CD4-positive, alpha-beta T cell treated with Interleukin-4 for 4 hours (primary cell): Measurements from ENCODE around the gene AFF3.

Experiments
- DNase-seq: peaks from one replicate; pipeline ENCODE4 v3.0.0-alpha.2; 2020

AFF3 gene

DNA sequence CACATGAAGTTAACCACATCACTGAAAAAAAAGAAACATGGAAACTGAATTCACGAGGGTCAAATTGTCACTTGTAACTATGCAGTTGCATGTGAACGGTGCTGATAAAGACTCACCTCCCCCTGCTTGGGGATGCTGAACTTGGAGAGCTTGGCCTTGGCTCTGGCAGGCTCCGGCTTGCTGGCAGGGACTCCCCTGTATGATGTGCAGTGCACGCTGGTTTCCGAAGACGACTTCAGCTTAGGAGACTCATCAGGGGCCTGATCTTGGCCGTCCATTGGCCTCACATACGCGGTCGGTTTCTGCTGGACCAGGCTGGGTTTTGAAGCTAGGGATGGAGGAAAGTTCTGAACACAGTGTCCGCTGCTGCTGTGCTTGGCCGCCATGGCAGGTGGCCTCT, 135.9 kb downstream of the AFF3 start:
- DNase-seq, result no peak

DNA sequence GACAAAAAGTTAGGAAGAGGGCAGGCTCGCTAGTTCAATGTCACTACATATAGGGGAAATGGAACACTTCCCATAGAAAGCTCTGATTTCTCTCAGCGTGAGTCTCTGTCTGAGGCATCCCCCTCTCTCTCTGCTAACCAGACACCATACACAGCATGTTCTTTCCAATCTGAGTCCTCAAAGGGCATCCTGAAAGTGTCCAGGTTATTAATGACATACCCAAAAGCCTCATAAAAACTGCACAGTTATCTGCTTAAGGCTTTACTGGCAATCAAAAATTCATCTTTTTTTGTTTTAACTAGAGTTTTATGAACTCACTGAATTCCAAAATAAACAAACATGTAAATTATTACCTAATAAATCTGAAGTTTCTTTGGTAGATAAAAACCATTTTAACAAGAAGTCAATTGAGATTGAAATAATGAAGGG, 137.4 kb downstream of the AFF3 start:
- DNase-seq, result no peak

DNA sequence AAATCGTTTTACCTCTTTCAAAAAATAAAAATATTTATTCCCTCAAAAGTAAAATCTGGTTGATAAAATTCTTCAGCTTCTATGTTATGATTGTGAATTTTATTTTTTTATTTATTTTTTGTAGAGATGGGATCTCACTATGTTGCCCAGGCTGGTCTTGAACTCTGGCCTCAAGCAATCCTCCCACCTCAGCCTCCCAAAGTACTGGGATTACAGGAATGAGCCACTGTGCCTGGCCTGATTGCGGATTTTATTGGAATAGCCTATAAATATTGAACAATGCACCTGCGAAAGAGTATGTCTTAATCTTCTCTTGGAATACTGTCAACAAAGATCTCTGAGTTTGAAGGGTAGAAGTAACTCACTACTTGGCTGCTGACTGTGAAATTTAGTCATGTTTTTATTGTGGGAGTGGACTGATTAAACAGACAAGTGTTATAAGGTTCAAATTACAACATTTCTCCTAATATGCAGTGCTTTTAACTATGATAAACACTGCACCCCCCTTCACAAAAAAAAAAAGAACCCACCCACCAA, 138.0 kb downstream of the AFF3 start:
- no peak for DNase-seq

DNA sequence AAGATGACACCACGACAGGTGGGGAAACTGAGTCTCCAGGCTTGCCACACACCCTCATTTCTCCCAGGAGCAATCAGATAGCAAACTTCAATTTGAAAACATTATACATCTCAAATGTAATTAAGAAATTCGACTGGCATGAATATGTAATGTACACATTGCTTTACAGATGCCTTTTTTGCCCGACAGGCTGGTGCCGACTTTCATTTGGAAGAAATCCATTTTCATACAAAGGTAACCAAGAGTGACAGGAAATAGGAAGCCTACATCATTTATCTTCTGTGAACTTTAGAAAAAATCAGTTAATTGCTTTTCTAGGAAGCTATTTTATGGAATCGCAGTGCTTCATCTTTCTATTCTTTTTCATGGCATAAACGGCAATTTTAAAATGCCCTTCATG, 140.3 kb downstream of the AFF3 start:
- DNase-seq, result no peak

DNA sequence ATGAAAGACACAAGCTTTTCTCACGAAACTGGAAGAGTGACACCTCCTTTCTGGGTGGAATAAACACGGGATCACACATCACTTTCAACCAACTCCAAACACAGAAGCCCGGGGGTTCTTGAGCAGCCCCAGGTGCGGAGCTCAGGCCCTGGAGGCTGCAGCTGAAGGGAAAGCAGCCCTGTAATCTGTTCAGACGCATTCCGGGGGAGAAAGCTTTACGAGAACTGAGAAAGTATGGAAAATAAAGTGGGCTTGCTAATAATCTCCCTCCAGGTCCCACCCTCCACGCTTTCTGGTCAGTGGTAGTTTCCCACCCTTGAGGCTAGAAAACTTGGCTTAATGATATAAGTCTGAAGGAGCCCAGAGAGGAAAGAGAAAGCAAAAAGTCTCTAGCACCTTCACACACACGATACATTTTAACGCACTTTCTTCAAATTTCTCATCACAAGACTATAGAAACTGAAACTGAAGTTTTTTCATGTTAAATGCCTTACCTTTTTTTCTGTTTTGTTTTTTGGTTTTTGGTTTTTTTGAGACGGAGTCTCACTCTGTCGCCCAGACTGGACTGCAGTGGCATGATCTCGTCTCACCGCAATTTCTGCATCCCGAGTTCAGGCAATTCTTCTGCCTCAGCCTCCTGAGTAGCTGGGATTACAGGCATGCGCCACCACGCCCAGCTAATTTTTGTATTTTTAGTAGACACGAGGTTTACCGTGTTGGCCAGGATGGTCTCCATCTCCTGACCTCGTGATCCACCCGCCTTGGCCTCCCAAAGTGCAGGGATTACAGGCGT, 141.3 kb downstream of the AFF3 start:
- DNase-seq, result peak; percentile 3

DNA sequence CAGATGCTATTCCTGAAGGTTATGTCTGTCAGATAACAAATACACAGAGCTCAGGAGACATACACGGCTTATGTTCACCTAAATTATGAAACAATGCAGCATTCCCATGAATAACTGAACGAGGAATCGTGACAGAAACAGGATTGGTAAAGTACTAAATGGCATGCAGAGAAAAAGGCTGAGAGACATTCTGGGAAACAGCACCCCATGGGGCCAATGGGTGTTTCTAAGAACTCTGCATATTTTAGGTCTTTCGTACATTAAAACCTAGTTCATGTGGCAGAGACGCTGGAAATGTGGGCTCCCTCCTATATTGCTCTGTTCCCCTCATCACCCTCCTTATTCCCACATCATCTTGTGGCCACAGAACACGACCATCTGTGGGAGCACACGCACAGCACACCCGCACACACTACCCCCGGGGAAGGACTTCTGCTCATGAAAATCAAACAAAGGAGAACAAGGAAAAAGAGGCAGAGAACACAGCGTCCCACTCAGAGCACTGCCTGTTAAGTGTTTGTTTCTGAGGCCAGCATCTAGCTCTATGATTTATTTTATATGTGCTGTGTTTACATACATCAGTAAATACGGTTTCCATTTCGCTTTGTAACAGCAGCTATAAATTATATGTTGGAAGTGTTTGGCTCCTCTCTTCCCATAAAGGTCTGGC, 143.6 kb downstream of the AFF3 start:
- DNase-seq, result no peak

DNA sequence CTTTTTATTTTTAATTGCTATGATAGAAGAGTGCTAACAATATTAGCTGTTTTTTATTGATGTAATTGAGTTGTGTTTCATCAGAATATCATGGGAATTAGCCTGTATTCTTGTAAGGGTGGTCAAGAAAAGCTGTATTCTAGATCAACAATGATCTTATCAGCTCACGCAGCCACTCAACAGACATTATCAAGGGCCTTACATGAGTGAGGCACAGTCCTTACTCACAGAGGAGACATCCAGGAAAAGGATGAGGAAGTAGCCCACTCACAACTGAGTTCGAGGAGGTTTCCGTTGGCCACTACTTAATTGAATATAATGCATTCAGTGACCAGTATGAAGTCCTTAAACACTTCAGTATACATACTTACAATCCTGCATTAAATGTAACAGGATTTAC, 152.5 kb downstream of the AFF3 start:
- DNase-seq, result no peak

DNA sequence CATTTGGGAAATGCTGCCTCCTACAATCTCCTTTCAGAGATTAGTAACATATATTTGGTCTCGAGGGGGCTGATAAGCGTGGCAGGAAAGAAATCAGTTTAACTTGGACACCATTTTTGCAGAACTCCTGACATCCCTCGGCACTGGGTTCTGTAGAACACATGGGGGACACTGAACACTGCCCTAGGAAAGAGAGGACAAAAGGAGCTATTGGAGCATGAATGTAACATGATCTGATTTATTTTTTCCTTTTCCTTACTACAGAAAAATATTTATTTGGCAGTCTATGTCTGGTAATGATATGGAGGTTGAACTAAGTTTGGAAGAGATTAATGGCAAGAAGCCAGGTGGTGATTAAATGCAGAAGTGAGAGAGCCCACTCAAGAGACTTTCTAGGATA, 153.8 kb downstream of the AFF3 start:
- no peak for DNase-seq

DNA sequence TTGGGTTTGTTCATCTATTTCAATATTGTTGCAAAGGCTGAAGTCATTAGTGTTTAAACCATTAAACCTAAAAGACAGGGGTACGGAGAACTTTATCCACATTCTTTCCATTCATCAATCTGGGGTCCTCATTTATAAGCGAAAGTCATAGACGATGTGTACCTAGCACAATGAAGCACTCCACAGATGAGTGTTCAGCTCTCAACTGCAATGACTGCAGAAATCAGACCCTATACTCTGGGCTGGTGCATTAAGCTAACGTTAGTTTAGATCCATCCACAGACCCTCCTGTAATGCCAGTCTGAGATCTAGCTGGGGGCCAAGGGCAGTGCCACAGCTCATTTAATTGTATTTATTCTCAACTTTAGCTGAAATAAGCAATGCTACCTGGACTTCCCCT, 155.2 kb downstream of the AFF3 start:
- DNase-seq, result no peak

DNA sequence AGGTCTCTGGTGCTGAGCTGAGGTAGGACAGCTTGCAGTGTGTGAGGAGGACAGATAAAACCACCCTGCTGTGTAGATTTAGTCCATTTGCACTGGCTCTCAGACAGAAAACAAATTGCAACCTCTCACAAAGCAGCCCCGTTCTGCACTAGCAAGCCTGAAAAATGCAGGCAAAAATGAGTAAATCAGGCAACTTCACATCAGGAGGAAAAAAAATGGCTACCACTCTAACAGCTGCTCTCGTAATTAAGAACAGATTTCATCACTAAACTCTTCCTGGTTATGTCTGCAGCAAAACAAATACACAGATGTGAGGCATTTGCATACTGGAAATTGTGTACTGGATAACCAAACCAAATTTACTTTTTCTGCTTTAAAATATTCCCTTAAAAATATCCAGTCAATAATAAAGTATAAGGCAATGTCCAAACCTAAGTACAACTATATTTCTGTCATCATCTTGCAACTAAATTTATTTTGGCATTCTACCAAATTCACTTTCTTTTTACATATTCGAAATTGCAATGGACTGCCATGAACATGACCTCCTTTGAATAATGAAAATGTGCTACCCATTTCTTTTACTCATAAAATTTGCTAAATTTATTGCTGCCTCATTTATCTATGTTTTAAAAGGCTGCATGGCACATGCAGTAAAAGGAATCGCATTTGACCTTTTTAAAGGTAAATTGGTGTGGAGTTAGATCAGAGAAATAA, 157.4 kb downstream of the AFF3 start:
- DNase-seq, result no peak

DNA sequence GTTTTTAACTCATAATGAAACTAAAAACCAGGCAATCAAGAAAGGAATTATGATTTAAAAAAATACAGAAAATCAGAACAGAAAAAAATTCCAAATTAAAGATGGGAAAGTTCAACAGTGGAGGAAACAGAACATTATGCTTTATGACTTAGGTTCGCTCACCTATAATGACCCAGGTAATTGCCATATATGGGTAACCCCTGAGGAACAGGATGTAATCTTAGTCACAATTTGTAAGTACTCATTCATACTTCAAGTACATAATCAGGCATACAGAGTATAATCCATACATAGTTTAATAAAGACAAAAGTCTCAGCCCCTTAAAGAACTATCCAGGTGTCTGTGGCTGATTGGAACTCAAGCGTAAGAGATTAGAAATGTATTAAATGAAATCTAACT, 159.6 kb downstream of the AFF3 start:
- no peak for DNase-seq

DNA sequence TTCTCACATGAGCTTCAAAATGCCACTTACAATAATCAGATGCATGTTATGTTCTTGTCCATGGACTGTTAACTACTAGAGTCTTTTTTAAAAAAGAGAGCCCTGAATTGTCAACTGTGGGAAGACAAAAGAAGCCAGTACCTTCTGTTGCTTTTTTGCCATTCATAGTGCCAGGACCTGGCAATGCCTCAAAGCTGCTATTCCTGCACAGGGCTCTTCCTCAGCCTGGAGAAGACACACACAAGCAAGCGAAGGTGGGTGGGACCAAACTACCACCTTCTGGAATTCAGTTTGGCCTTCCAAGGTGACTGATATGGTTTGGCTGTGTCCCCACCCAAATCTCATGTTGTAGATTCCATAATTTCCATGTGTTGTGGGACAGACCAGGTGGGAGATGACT, 160.6 kb downstream of the AFF3 start:
- no peak for DNase-seq

DNA sequence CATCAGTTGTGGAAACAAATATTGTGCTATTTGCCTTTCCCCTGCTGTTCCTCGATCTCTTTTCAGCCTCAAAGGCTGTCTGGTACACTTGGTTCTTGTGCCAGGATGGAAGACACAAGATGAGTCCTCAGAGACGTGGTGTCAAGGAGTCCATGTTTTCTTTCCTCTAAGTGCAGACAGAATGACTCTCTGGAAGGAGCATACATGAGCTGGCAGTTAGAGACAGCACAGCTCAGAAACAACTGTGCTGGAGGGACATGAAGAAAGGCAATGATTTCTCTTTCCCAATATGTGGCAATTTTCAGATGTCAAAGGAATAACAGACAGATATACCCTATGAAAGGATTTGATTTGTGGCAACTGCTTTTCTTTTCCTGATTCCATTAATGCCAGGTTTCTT, 162.2 kb downstream of the AFF3 start:
- no peak for DNase-seq

DNA sequence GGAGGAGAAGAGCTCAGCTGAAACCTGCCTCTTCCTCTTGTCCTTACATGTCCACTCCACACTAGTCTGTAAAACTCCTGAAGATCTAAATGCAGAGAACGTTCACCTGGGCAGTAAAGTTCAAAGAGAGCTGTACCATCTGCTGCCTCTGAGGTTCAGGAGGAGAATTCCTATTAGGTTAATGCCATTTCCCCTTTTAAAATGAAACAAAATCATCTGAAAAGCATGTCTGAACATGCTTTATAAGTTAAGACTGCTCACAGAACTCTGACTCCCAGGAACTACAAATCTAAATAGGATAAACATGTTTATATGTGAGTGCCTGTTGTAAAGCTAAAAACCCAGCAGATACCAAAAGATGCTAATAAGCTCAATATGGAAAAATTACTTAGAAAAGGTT, 164.4 kb downstream of the AFF3 start:
- no peak for DNase-seq

DNA sequence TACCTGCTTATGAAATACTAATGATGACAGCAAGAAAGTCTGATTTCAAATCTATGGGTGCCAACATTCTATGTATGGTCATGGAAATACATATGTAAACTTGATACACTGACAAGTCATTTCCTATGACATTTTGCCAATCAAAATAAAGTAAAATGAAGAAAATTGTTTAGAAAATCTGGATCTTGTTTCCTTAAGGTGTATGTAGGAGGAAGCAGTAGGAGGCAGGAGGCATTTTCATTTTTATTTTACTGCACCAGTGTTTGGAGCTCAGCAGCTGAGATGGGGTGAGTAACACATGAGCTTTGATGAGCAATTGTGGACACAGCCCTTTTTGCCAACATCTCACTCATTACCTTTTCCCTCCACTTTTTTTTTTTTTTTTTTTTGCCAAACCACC, 167.0 kb downstream of the AFF3 start:
- DNase-seq, result no peak

DNA sequence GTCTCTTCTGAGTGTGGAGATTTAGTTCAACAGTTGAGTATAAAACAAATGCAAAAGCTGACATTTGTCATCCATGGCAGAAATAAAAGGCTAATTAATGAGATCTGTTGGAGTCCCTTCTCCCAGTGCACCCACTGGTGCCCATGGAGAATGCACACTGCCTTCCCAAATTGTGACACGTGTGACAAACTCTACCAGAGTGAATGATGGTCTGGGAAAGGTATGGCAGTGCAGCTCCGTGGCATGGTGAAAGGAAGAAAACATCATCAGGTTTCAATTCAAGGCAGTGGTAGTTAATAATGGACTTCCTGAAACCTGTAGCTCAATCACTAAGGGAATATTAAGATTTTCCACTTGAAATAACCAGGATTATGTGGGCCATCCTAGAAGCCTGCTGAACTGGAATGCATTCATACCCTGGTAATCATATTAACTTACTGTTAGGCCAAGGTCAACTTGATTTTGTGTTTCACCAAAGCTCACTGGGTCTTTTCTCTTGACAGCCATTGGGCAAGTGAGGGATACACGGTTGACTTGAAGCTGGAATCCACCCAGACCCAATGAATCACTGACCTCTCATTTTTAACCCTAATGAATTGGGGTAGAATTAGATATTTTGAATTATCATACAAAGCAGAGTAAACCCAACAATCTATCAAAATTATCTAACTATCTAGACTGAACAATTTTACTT, 167.6 kb downstream of the AFF3 start:
- DNase-seq, result no peak

DNA sequence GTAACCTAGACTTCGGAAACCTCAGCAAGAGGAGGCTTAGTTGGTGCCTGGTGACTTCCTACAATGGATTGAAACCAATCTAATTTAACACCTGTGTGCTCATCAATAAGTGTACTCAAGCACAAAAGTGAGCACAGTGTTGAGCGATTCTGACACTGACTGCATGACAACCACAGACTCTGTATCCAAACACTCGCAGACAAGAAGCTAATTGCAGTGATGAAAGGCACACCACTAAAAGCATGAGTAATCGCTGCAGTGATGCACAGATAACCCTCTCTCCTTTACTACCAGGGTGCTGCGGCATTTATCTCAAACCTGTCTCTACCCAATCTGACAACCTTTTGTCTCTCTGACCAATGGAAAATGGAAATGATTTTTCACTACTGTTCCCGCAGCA, 168.1 kb downstream of the AFF3 start:
- DNase-seq, result no peak

DNA sequence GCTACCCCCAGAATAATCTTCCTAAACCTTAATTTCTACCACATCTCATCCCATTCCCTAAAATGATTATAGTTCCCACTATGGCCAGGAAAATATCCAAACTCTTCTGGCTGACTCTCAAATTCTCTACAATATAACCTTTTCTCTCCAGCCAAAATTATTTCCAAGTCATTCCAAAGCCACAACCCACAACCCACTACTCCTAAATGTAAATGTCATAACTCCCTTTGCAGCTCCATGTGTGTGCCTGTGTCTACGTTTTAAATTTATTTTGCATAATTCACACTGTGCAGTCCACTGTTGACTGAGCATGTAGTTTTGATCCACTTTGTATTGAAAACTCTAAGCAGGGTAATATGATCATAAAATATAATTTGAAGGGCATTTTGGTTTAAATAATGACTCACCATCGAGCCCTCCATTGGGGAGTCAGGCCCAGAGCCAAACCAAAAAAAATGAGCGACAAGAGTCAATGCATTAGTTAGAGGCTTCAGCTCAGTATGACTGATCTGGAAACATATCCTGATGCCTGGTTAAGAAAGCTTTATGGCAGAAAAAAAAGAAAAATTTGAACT, 171.0 kb downstream of the AFF3 start:
- DNase-seq, result no peak

DNA sequence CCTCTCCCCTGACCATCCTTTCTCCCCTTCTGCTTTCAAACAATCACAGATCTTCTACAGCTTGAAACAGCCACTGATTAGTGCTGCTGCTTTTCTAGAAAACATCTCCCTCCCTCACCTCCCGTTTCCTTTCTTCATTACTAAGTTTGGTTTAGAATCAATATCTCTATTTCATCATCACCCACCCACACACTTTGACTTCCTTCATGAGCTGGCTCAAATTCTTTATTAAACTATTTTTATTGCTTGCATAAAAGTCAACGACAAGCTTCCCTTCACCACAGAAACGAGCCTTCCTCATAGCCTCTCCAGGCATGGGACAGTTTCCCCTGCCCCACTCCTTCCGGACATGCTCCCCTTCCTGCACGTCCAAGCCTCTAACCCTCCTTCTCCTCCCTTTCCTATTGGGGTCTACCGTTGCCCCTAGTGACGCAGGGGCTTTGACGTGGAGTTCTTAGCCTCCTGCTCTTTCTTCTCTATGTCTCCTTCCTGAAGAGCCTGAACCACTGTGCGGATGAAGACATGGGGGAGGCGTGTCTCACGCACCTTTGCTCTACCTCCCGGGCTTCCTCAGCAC, 172.0 kb downstream of the AFF3 start:
- no peak for DNase-seq

DNA sequence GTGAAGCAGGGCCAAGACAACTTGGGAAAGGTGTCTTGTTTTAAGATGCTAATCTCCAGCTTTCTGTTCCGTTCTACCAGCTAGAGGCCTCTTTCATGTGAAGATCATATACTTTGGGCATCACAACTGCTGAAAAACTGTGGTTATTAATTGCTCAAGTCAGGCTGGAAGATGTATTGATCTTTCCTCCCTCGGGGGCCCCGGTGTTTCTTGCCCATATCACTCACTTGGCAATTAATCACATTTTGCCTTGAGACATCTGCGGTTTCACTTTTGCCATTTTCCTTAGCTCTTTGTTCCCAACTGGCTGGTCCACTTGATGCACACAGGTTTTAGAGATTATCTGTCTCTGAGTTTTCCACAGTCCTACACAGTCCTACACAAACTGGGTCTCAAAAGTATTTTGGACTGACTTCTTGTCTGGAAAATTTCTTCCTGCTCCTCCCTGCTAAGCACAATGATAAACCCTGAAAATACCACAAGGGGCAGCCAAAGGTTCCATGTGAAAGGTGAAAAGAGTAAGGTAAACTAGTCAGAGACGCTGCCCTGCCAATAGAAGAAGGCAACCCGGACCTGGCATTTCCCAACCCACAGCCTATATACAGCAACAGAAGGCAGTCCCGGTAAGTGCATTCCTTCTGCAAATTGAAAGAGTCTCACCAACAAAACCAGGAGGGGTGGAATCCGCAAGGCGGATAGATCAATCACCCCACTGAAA, 181.0 kb downstream of the AFF3 start:
- DNase-seq, result no peak

DNA sequence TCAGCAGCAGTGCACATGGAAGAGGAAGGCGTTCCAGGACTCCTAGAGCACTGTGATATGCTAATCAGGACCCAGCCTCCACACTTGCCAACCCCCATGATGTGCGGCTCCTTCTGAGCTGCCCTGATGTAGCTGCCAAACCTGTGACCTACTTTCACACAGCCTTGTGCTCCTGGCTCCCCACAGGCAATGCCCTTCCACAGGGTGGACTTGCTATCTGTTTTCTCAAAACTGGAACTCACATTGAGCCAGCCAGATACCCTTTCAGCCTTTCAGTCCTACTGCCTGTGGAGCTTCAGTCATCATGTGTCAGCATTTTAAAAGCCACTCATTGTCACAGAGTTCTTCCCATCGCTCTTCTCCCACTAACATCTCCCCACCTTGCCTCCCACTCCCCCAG, 181.6 kb downstream of the AFF3 start:
- no peak for DNase-seq

DNA sequence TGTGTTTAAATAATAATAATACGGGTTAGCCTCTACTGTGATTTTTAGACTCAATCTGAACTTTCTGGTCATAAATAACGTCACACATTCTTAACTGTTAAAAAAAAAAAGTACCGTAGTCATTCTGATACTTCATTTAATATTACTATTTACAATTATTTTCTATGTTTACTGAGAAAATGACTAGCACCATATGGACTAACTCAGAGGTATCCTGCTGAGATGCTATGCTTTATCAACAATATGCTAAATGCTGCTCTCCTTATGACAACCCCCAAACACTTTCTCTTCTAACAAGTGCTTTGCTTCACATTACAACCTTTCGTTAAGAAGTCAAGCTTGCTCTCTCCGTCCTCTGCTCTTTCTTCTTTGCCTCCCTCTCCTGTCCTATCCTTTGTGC, 182.1 kb downstream of the AFF3 start:
- no peak for DNase-seq
